GM20000 (cell line): Measurements from ENCODE around the gene SENP3.

Experiments used
- DNase-seq: peaks from one replicate; pipeline ENCODE4 v3.0.0; 2012; ENCODE audit warnings: low spot score
- TF ChIP-seq, protein P1 (sequence below): IDR thresholded peaks from 2 replicates; pipeline ENCODE4 v1.5.1; 2012; ENCODE audit warnings: mild to moderate bottlenecking, control low read depth; ENCODE audit errors: extremely low read depth, missing control alignments

The SENP3 gene

GRCh38 chr17:7530023-7530900 is 31.5 kb upstream of the SENP3 start:
- TF ChIP-seq, protein P1, sequence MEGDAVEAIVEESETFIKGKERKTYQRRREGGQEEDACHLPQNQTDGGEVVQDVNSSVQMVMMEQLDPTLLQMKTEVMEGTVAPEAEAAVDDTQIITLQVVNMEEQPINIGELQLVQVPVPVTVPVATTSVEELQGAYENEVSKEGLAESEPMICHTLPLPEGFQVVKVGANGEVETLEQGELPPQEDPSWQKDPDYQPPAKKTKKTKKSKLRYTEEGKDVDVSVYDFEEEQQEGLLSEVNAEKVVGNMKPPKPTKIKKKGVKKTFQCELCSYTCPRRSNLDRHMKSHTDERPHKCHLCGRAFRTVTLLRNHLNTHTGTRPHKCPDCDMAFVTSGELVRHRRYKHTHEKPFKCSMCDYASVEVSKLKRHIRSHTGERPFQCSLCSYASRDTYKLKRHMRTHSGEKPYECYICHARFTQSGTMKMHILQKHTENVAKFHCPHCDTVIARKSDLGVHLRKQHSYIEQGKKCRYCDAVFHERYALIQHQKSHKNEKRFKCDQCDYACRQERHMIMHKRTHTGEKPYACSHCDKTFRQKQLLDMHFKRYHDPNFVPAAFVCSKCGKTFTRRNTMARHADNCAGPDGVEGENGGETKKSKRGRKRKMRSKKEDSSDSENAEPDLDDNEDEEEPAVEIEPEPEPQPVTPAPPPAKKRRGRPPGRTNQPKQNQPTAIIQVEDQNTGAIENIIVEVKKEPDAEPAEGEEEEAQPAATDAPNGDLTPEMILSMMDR: no peak
- DNase-seq: no peak

GRCh38 chr17:7538050-7538449 is 23.7 kb upstream of the SENP3 start:
- no peak for DNase-seq
- TF ChIP-seq, protein P1: no peak

- TF ChIP-seq, protein P1: no peak
- DNase-seq: no peak
These were observed 22.7 kb upstream of the SENP3 start for GRCh38 chr17:7538891-7539545.

DNA sequence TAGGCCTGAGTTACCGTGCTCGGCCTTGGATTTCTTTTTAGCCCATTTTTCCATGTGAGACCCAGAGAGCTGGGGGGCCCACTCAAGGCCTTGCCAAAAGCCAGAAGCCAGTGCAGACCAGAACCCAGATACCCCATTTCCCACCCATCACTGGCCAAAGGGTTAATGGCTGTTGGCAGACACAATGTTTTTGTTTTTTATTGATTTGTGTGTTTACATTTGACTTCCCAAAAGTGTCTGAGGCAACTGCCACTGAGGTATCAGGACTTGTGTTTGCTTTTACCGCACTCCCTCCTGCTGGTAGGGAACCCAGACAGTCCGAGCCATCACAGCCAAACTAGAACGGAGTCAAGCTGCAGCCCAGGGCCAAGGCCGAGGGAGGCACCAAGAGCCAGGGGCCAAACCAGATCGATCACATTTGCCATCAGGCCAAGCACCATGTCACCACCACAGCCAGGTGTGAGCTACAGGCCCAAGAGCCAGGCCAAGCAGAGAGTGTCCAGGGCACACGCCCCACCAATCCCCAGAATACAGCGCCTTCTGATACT is 20.6 kb upstream of the SENP3 start:
- no peak for DNase-seq
- TF ChIP-seq, protein P1: no peak

DNA sequence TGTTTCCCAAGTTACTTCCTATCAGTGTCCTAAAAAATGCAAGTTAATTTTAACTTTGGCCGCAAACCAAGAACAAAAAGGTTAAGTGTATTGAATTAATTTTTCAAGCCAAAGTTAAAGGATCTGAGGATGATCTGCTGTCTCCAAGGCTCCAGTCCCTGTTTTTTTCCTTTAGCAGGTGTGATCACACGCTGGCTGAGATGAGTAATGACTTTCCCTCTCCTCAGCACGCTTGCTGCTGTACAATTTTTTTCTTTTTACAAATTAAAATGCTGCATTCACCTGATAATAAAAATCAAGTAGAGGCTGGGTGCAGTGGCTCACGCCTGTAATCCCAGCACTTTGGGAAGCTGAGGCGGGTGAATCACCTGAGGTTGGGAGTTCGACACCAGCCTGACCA is 16.8 kb upstream of the SENP3 start:
- no peak for DNase-seq
- TF ChIP-seq, protein P1: no peak

DNA sequence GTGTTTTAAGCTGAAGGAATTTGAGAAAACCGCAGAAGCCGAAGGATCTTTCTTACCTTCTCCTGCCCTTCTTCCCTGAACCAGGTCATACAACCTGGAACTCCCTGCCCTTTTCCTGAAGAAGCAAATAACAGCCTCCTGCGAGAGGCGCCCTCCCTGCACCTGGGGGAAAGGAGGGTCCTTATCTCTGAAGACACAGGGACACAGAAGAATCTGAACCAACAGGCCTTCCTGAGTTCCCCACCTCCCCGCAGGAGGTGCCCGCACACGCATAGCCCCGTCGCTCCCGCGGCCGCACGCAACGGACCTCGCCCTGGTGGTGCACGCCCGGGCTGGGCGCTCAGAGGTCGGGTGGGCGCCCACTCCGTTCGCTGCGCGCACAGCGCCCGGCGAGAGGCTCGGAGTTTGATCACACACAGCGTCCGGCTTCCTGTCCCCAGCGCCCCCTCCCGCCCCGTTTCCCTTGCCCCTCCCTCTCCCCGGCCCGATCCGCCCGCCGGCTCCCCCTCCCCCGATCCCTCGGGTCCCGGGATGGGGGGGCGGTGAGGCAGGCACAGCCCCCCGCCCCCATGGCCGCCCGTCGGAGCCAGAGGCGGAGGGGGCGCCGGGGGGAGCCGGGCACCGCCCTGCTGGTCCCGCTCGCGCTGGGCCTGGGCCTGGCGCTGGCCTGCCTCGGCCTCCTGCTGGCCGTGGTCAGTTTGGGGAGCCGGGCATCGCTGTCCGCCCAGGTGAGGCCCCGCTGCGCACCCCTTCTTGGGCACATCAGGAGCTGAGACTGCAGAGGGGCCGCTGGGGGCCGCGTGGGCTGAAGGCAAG is 12.9 kb upstream of the SENP3 start, which contains the start of gene TNFSF12:
TNFSF12 (plus strand) TSS at position 474 of the 816 bp plus-strand sequence; CDS start at position 570, 96 bp downstream.
- peak; percentile 76 for DNase-seq
- TF ChIP-seq, protein P1: no peak
